Mesothelial cell of epicardium (in vitro differentiated cells): ENCODE results near the gene FRK. TPM values are rescaled to one million over a fixed set of nuclear protein-coding genes. Genes with fewer than 3 reads are reported as not detected.
"Not testable (repeated sequence)": the region's sequence is repeated elsewhere in the genome, so short reads cannot be mapped to it uniquely, and the experiment has no call there.

Experiments
- DNase-seq, 2 experiments: peaks; one replicate each; pipeline ENCODE4 v3.0.0; 2021; ENCODE audit warnings: low spot score in 2 of 2; ENCODE audit not compliant: unreplicated experiment in 2 of 2
- H3K27ac Mint-ChIP-seq: 2 replicates; pipeline ENCODE4 v1.8.0; 2021; ENCODE audit warnings: mixed read lengths
- H3K27me3 Mint-ChIP-seq: 2 replicates; pipeline ENCODE4 v1.8.0; 2021; ENCODE audit warnings: low read depth, mixed read lengths
- H3K36me3 Mint-ChIP-seq: 2 replicates; pipeline ENCODE4 v1.8.0; 2021; ENCODE audit warnings: mixed read lengths
- H3K4me1 Mint-ChIP-seq: 2 replicates; pipeline ENCODE4 v1.8.0; 2021; ENCODE audit warnings: mixed read lengths
- H3K4me3 Mint-ChIP-seq: 2 replicates; pipeline ENCODE4 v1.8.0; 2021; ENCODE audit warnings: mild to moderate bottlenecking, moderate library complexity, mixed read lengths
- H3K9me3 Mint-ChIP-seq: 2 replicates; pipeline ENCODE4 v1.8.0; 2021; ENCODE audit warnings: mixed read lengths
- CTCF ChIP-seq: fragments of 200-600 bp; sonication (generic); IDR thresholded peaks from one replicate; pipeline ENCODE4 v1.5.0; 2021; ENCODE audit warnings: antibody characterized with exemption; ENCODE audit not compliant: unreplicated experiment
- total RNA-seq: library from RNA; stranded (reverse); gene quantifications from 3 replicates; pipeline ENCODE4 v1.2.1, GENCODE V29; 2021

FRK gene
- total RNA-seq, 1 donor from 2014 or later, result 5.1 TPM

GRCh38 chr6:115891750-115892149, 168.9 kb downstream of the FRK start:
- no peak for DNase-seq
- Mint-ChIP-seq H3K27me3 (no peaks in the 10 kb centered on the region), H3K36me3 (no peaks in the 10 kb centered on the region), H3K9me3 (peaks cover 6% of the 10 kb centered on the region), H3K4me1 (peaks cover 15% of the 10 kb centered on the region), H3K27ac (no peak overlapping the region), H3K4me3 (no peak overlapping the region)
- TF ChIP-seq CTCF, result no peak

GRCh38 chr6:115891111-115891669, 169.5 kb downstream of the FRK start:
- H3K9me3 Mint-ChIP-seq, result peaks cover 6% of the 10 kb centered on the region
- H3K4me1 Mint-ChIP-seq, result peaks cover 12% of the 10 kb centered on the region
- TF ChIP-seq CTCF, result no peak
- H3K27me3 Mint-ChIP-seq, result no peaks in the 10 kb centered on the region
- no peak overlapping the region for H3K27ac Mint-ChIP-seq
- no peak overlapping the region for H3K4me3 Mint-ChIP-seq
- no peak for DNase-seq
- H3K36me3 Mint-ChIP-seq, result no peaks in the 10 kb centered on the region

GRCh38 chr6:115890238-115890637, 170.5 kb downstream of the FRK start:
- Mint-ChIP-seq H3K36me3 (no peaks in the 10 kb centered on the region), H3K4me1 (peaks cover 3% of the 10 kb centered on the region), H3K9me3 (peaks cover 6% of the 10 kb centered on the region), H3K4me3 (no peak overlapping the region), H3K27me3 (no peaks in the 10 kb centered on the region), H3K27ac (no peak overlapping the region)
- DNase-seq, result no peak
- TF ChIP-seq CTCF, result no peak

GRCh38 chr6:115888687-115889470, 171.8 kb downstream of the FRK start:
- not testable (repeated sequence) for DNase-seq, H3K27ac Mint-ChIP-seq, H3K4me3 Mint-ChIP-seq, H3K4me1 Mint-ChIP-seq, H3K36me3 Mint-ChIP-seq, H3K27me3 Mint-ChIP-seq, H3K9me3 Mint-ChIP-seq

- Mint-ChIP-seq H3K27me3 (no peaks in the 10 kb centered on the region), H3K9me3 (peaks cover 6% of the 10 kb centered on the region), H3K36me3 (no peaks in the 10 kb centered on the region), H3K27ac (no peak overlapping the region), H3K4me3 (no peak overlapping the region), H3K4me1 (peaks cover 2% of the 10 kb centered on the region)
- no peak for TF ChIP-seq CTCF
- DNase-seq, result no peak
Observed at GRCh38 chr6:115887891-115888290, 172.8 kb downstream of the FRK start.

GRCh38 chr6:115885636-115886366, 174.9 kb downstream of the FRK start:
- DNase-seq, result no peak
- Mint-ChIP-seq H3K9me3 (peaks cover 6% of the 10 kb centered on the region), H3K4me3 (no peak overlapping the region), H3K4me1 (no peaks in the 10 kb centered on the region), H3K36me3 (no peaks in the 10 kb centered on the region), H3K27me3 (no peaks in the 10 kb centered on the region), H3K27ac (no peak overlapping the region)
- TF ChIP-seq CTCF, result no peak
